Right atrium auricular region (tissue), 2 donors: ENCODE measurements around the gene OIP5. TPM values are rescaled to one million over a fixed set of nuclear protein-coding genes. Genes with fewer than 3 reads are reported as not detected.
A peak's percentile ranks its signal among the peaks of the same experiment; 100 is the strongest.

Experiments used
- DNase-seq: peaks from one replicate; pipeline ENCODE4 v3.0.0-alpha.2; 2019; ENCODE audit warnings: low spot score
- H3K27ac ChIP-seq, 2 donors: fragments of 200-600 bp; sonication (generic); 1 replicate in 1 of 2; 2 replicates in 1 of 2; pipeline ENCODE4 v1.5.1; 2016 to 2019
- H3K27me3 ChIP-seq, 2 donors: fragments of 200-600 bp; sonication (generic); one replicate each; pipeline versions ENCODE4 v1.5.1 to v1.6.0; 2017 to 2019
- H3K36me3 ChIP-seq: fragments of 200-600 bp; sonication (generic); one replicate; pipeline ENCODE4 v1.5.1; 2016
- H3K4me1 ChIP-seq, 2 donors: fragments of 200-600 bp; sonication (generic); one replicate each; pipeline versions ENCODE4 v1.5.1 to v1.6.0; 2017 to 2019
- H3K4me3 ChIP-seq, 2 donors: fragments of 200-600 bp; sonication (generic); 1 replicate in 1 of 2; 2 replicates in 1 of 2; pipeline ENCODE4 v1.5.1; 2017 to 2019; ENCODE audit warnings: mild to moderate bottlenecking in 1 of 2, moderate library complexity in 1 of 2
- H3K9me3 ChIP-seq, 2 donors: fragments of 200-600 bp; sonication (generic); one replicate each; pipeline ENCODE4 v1.5.1; 2019
- total RNA-seq, 2 donors: library from RNA; depleted of rRNA; stranded (reverse); fragments of >200 nt; gene quantifications; one replicate each; pipeline ENCODE4 v1.1.0, GENCODE V29; 2016
- TF ChIP-seq, protein P1 (sequence below), 2 donors: fragments of 200-600 bp; sonication (generic); IDR thresholded peaks; one replicate each; pipeline ENCODE4 v1.5.1; 2019; ENCODE audit warnings: antibody characterized with exemption in 2 of 2

The OIP5 gene
- total RNA-seq, result under 1 TPM in 1 of 2 donors, not detected in 1; 0.35 TPM

DNA sequence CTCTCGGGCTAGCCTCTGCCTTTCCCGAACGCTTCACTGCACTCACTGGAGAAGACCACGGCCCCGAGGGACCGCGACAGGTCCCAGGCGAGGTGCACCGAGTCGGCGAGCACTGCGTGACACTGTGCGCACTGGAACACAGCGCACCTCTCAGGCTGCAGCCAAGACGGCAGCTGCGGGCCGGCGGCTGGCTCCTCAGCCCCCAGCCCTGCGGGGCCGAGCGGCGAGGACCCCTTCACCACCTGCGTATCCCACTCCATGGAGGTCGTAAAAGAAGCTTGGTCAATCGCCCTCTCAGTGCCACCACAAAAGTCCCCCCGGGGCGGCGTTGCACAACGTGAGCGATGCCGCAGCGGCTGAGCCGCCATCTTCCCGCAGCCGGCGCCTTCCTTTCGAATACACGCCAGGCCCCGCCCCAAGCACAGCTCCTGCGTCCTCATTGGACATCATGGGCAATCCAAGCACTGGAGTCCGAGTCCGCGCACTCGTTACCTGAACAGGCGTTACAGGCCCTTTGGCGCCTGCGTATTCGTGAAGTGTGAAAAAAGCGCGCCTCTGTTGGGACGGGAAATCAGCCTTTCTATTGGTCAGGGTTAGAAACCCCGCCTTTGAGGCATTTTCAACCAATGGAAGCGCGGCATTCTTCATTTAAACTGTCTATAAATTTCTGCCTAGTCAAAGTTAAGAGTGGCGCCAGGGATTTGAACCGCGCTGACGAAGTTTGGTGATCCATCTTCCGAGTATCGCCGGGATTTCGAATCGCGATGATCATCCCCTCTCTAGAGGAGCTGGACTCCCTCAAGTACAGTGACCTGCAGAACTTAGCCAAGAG, at the start of gene OIP5, which contains the start of gene NUSAP1:
Gene OIP5 (minus strand): TSS at position 398 of the 832 bp plus-strand sequence. CDS start 30 bp downstream, at position 368.
Gene NUSAP1 (plus strand): TSS at position 688 of the 832 bp plus-strand sequence. CDS start 77 bp downstream, at position 765.
- Histone ChIP-seq H3K4me1 (peaks cover 0 to 16% of the 10 kb centered on the region in 2 donors), H3K9me3 (no peaks in the 10 kb centered on the region), H3K36me3 (no peaks in the 10 kb centered on the region), H3K27ac (peak within 1 kb of the TSS; percentile 51 to 72), H3K4me3 (peak within 1 kb of the TSS; percentile 71 to 94), H3K27me3 (no peaks in the 10 kb centered on the region)
- TF ChIP-seq, protein P1, sequence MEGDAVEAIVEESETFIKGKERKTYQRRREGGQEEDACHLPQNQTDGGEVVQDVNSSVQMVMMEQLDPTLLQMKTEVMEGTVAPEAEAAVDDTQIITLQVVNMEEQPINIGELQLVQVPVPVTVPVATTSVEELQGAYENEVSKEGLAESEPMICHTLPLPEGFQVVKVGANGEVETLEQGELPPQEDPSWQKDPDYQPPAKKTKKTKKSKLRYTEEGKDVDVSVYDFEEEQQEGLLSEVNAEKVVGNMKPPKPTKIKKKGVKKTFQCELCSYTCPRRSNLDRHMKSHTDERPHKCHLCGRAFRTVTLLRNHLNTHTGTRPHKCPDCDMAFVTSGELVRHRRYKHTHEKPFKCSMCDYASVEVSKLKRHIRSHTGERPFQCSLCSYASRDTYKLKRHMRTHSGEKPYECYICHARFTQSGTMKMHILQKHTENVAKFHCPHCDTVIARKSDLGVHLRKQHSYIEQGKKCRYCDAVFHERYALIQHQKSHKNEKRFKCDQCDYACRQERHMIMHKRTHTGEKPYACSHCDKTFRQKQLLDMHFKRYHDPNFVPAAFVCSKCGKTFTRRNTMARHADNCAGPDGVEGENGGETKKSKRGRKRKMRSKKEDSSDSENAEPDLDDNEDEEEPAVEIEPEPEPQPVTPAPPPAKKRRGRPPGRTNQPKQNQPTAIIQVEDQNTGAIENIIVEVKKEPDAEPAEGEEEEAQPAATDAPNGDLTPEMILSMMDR (IDR thresholded peaks at IDR 0.05), result peak; percentile 32 to 81
- peak; percentile 98 for DNase-seq

DNA sequence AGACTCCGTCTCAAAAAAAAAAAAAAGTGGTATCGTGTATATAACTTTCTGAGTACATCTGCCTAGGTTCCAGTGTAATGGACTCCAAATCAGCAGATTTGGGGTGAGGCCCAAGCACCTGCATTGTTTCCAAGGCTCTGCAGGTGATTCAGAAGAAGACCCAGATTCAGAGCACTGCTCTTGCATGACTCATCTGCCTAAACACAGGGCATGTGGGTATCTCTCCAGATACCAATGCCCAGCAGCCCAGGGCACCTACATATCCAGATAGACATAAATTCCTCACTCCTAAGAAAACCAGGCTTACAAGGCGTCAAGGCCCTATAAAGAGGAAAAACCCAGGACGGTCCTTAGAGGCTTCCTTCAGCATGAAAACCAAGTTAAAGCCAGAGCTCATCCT, 45.6 kb upstream of the OIP5 start:
- DNase-seq, result no peak
- TF ChIP-seq, protein P1 (IDR thresholded peaks at IDR 0.05), result no peak
- Histone ChIP-seq H3K27me3 (no peaks in the 10 kb centered on the region), H3K36me3 (no peaks in the 10 kb centered on the region), H3K4me3 (no peak overlapping the region), H3K27ac (no peak overlapping the region), H3K4me1 (no peaks in the 10 kb centered on the region), H3K9me3 (no peaks in the 10 kb centered on the region)

DNA sequence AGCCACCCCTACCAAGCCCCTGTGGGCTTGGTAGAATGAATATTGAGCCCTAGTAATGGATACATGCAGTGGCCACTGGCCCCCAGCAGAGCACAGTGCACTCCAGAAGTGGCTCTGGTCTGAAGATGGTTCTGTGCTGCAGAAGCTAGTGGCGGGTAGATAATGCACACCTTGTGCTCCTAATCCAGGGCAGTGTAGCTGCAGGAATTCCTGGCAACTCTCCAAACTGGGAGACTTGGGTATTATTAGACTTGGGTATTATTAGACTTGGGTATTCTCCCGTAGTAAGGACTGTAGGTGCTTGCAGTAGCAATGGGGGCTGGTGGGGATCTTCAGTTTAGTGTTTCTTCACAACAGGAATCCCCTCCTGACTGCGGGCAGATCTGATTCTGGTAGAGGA, 35.0 kb upstream of the OIP5 start:
- Histone ChIP-seq H3K4me1 (no peaks in the 10 kb centered on the region), H3K27me3 (no peaks in the 10 kb centered on the region), H3K4me3 (no peak overlapping the region), H3K9me3 (no peaks in the 10 kb centered on the region), H3K36me3 (no peaks in the 10 kb centered on the region), H3K27ac (no peak overlapping the region)
- TF ChIP-seq, protein P1 (IDR thresholded peaks at IDR 0.05), result no peak
- no peak for DNase-seq

DNA sequence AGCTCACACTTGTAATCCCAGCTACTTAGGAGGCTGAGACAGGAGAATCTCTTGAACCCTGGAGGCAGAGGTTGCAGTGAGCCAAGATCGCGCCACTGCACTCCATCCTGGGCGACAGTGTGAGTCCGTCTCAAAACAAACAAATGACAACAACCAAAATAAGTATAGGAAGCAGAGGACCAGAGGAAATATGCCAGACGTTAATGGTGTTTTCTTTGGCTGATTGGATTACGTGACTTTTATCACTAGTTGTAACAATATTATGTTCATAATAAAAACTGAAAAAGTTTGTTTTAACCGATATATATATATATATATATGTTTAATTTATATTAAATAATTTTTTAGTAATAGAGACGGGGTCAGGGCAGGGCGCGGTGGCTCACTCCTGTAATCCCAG, 22.0 kb upstream of the OIP5 start:
- no peak for DNase-seq
- Histone ChIP-seq H3K27ac (no peak overlapping the region), H3K4me1 (no peaks in the 10 kb centered on the region), H3K27me3 (no peaks in the 10 kb centered on the region), H3K36me3 (no peaks in the 10 kb centered on the region), H3K4me3 (no peak overlapping the region), H3K9me3 (no peaks in the 10 kb centered on the region)
- TF ChIP-seq, protein P1 (IDR thresholded peaks at IDR 0.05), result no peak

DNA sequence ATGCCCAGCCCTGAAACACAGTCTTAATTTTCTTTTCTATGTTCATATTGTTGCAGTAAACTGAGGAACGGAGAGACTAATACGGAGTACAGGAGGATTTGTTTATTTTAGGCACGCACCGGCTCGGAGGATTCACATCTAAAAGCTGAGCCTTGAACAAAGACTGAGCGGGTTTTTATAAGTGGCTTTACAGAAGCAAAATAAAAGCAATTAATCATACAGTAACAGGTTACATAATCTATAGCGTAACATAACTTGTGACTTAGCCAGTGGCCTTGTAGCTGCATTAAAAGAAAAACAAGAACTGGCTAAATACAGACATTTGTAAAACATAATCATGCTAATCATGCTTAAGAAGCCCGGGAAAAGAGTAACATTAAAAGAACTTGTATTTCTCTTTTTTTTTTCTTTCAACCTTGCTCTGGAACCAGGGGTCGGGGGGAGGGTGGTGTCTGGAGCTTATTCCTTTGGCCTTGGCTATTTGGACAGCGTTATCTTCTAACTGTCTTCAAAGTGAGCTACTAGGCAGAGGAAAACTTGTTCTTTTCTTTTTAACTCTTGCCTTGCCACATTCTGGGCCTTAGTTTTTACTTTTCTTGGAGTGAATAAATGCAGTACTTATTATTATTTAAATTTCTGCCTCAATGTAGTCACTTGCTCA, 17.8 kb upstream of the OIP5 start:
- no peaks in the 10 kb centered on the region for H3K27me3 ChIP-seq
- H3K27ac ChIP-seq, result no peak overlapping the region
- no peak for DNase-seq
- no peaks in the 10 kb centered on the region for H3K4me1 ChIP-seq
- H3K36me3 ChIP-seq, result no peaks in the 10 kb centered on the region
- H3K4me3 ChIP-seq, result no peak overlapping the region
- no peaks in the 10 kb centered on the region for H3K9me3 ChIP-seq
- TF ChIP-seq, protein P1 (IDR thresholded peaks at IDR 0.05), result no peak
